ENCODE results near the gene ZDHHC1. TPM values are rescaled to one million over a fixed set of nuclear protein-coding genes. Genes with fewer than 3 reads are reported as not detected.

ZDHHC1 gene
- total and polyA plus RNA-seq, 2 of the 13 experiments (the other 11 are each of a cell fraction or from before 2014, with no cell fraction given): 0.51 to 1.1 TPM

GRCh38 chr16:67393111-67393787, 23.0 kb downstream of the ZDHHC1 start, which contains the start of gene TPPP3 (continued):
- 0 out of 2 replicates have a peak, but pooled peaks have one; percentile 36 for TF ChIP-seq ZNF83 (CRISPR knock-in tag; IDR thresholded peaks at IDR 0.05; ENCODE audit: borderline replicate concordance)
- no peak for TF ChIP-seq ZNF274 (CRISPR knock-in tag; IDR thresholded peaks at IDR 0.05)
- no peak for TF ChIP-seq NFIC (IDR thresholded peaks at IDR 0.05; ENCODE audit: low read length)
- no peak for TF ChIP-seq JUN (CRISPR knock-in tag; IDR thresholded peaks at IDR 0.05)
- no peak for TF ChIP-seq MEIS1 (CRISPR knock-in tag; IDR thresholded peaks at IDR 0.05; ENCODE audit: borderline replicate concordance)
- peak; percentile 23 for TF ChIP-seq SKI (IDR thresholded peaks at IDR 0.05; ENCODE audit: partially characterized antibody)
- TF ChIP-seq ZBTB10 (CRISPR knock-in tag; IDR thresholded peaks at IDR 0.05; ENCODE audit: borderline replicate concordance): no peak
- no peak for TF ChIP-seq HIVEP1 (CRISPR knock-in tag; IDR thresholded peaks at IDR 0.05)
- no peak for TF ChIP-seq ZC3H13 (CRISPR knock-in tag; IDR thresholded peaks at IDR 0.05)
- TF ChIP-seq ZFX (CRISPR knock-in tag; IDR thresholded peaks at IDR 0.05; ENCODE audit: low read depth): 0 out of 2 replicates have a peak, but pooled peaks have one; percentile 29
- TF ChIP-seq MXI1 (IDR thresholded peaks at IDR 0.05; ENCODE audit: borderline replicate concordance, low read depth, low read length): peak; percentile 47; the same call in 1 of the 3 replicates
- TF ChIP-seq IRF9 (CRISPR knock-in tag; IDR thresholded peaks at IDR 0.05; ENCODE audit: borderline replicate concordance): no peak
- no peak for TF ChIP-seq ELF1 (CRISPR knock-in tag; IDR thresholded peaks at IDR 0.05)
- TF ChIP-seq ZNF367 (CRISPR knock-in tag; IDR thresholded peaks at IDR 0.05; ENCODE audit: borderline replicate concordance): no peak
- TF ChIP-seq ZNF263 (CRISPR knock-in tag; IDR thresholded peaks at IDR 0.05): no peak
- TF ChIP-seq JARID2 (CRISPR knock-in tag; IDR thresholded peaks at IDR 0.05; ENCODE audit: insufficient replicate concordance): no peak
- TF ChIP-seq PRDM15 (CRISPR knock-in tag; IDR thresholded peaks at IDR 0.05): no peak
- TF ChIP-seq BCL6 (CRISPR knock-in tag; IDR thresholded peaks at IDR 0.05): 0 out of 2 replicates have a peak, but pooled peaks have one; percentile 6
- TF ChIP-seq HOXA7 (CRISPR knock-in tag; IDR thresholded peaks at IDR 0.05): no peak
- TF ChIP-seq PREB (CRISPR knock-in tag; IDR thresholded peaks at IDR 0.05): no peak
- TF ChIP-seq ZNF75D (CRISPR knock-in tag; IDR thresholded peaks at IDR 0.05; ENCODE audit: borderline replicate concordance): no peak
- no peak for TF ChIP-seq CENPT (CRISPR knock-in tag; IDR thresholded peaks at IDR 0.05; ENCODE audit: low read depth)

All from HepG2 (cell line).